Neural crest cell (in vitro differentiated cells): ENCODE measurements around the gene MYO7A. TPM values are rescaled to one million over a fixed set of nuclear protein-coding genes. Genes with fewer than 3 reads are reported as not detected.
A peak's percentile ranks its signal among the peaks of the same experiment; 100 is the strongest.

Experiments
- DNase-seq: peaks from one replicate; pipeline ENCODE4 v3.0.0; 2021; ENCODE audit warnings: low read depth, mixed read lengths, low spot score
- H3K27ac Mint-ChIP-seq: one replicate; pipeline ENCODE4 v1.8.0; 2021; ENCODE audit warnings: mild to moderate bottlenecking, mixed read lengths; ENCODE audit not compliant: unreplicated experiment
- H3K27me3 Mint-ChIP-seq: 2 replicates; pipeline ENCODE4 v1.8.0; 2021; ENCODE audit warnings: low read depth, mild to moderate bottlenecking, mixed read lengths
- H3K36me3 Mint-ChIP-seq: 2 replicates; pipeline ENCODE4 v1.8.0; 2021; ENCODE audit warnings: low read depth, mild to moderate bottlenecking, mixed read lengths
- H3K4me1 Mint-ChIP-seq: 2 replicates; pipeline ENCODE4 v1.8.0; 2021; ENCODE audit warnings: mixed read lengths
- H3K4me3 Mint-ChIP-seq: one replicate; pipeline ENCODE4 v1.8.0; 2021; ENCODE audit warnings: mild to moderate bottlenecking, mixed read lengths
- H3K9me3 Mint-ChIP-seq: 2 replicates; pipeline ENCODE4 v1.8.0; 2021; ENCODE audit warnings: mixed read lengths
- total RNA-seq: library from RNA; stranded (reverse); gene quantifications from 2 replicates; pipeline ENCODE4 v1.2.1, GENCODE V29; 2021
- TF ChIP-seq, protein P1 (sequence below): fragments of 200-600 bp; sonication (generic); conservative IDR thresholded peaks from 2 replicates; pipeline ENCODE4 v1.5.0; 2021; ENCODE audit warnings: antibody characterized with exemption, mild to moderate bottlenecking

Gene MYO7A
- total RNA-seq, 1 donor from 2014 or later = 2.5 TPM

DNA sequence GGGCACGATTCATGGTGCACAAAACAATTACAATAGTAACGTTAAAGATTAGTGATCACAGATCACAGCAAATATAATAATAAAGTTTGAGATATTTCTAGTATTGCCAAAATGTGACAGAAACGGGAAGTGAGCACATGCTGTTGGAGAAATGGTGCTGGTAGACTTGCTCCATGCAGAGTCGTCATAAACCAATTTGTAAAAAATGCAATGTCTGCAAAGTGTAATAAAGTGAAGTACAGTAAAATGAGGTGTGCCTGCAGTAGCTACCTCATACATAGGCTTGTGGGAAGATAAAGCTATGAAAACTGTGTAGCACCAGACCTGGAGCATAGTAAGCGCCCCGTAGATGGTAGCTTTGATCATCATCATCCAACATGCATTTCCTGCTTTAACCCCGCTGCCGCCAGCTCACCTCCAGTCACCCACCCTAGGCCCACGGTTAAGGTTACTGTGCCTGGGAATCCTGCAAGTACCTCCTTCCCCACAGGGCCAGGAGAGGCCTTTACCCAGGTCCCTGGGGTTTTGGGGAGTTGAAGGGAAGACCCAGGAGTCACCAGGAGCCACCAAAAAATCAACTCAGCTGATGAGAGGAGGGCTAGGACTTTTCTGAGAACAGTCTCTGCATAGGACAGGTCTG lies 59.2 kb downstream of the MYO7A start:
- Mint-ChIP-seq H3K27ac (no peak overlapping the region), H3K36me3 (no peaks in the 10 kb centered on the region), H3K4me3 (no peak overlapping the region), H3K4me1 (peaks cover 6% of the 10 kb centered on the region), H3K9me3 (no peaks in the 10 kb centered on the region), H3K27me3 (no peaks in the 10 kb centered on the region)
- DNase-seq = no peak
- TF ChIP-seq, protein P1, sequence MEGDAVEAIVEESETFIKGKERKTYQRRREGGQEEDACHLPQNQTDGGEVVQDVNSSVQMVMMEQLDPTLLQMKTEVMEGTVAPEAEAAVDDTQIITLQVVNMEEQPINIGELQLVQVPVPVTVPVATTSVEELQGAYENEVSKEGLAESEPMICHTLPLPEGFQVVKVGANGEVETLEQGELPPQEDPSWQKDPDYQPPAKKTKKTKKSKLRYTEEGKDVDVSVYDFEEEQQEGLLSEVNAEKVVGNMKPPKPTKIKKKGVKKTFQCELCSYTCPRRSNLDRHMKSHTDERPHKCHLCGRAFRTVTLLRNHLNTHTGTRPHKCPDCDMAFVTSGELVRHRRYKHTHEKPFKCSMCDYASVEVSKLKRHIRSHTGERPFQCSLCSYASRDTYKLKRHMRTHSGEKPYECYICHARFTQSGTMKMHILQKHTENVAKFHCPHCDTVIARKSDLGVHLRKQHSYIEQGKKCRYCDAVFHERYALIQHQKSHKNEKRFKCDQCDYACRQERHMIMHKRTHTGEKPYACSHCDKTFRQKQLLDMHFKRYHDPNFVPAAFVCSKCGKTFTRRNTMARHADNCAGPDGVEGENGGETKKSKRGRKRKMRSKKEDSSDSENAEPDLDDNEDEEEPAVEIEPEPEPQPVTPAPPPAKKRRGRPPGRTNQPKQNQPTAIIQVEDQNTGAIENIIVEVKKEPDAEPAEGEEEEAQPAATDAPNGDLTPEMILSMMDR = no peak

DNA sequence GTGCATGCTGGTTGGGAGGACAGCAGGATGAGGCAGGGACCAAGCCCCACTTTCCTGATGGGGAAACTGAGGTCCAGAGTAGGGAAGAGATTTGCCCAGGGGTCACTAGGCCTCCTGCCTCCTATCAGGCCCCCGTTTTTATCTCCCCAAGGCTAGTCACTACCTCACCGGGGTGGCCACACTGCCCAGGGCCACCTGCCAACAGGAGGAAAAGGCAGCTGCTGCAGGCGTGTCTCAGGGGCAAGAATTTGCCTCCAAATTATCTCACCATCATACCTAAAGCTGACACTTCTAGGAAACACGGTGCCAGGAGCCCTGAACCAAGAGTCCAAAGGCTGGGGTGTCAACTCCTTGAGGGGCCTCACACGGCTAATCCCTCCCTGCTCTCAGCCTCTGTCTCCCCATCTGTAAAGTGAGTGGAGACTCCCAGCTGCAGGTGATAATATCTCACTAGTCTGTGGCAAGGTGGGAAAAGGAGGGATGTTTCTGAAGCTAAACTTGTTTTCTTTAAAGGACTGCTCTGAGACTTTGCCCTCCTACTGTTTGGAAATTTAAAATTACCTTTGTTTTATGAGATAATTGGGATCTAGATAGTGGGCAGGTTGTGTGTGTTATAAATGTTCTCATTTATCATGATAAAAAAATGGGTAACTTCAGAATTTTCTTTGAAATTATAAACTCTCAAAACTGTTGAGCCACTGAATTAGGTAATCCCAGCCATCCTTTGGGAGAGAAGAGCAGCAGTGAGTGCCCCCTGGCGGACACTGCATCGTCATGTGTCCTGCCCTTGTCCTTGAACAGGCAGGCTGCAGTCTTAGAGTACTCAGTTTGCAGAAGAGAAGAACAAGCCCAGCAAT lies 60.0 kb downstream of the MYO7A start:
- TF ChIP-seq, protein P1 = peak; percentile 95
- H3K27ac Mint-ChIP-seq = no peak overlapping the region

DNA sequence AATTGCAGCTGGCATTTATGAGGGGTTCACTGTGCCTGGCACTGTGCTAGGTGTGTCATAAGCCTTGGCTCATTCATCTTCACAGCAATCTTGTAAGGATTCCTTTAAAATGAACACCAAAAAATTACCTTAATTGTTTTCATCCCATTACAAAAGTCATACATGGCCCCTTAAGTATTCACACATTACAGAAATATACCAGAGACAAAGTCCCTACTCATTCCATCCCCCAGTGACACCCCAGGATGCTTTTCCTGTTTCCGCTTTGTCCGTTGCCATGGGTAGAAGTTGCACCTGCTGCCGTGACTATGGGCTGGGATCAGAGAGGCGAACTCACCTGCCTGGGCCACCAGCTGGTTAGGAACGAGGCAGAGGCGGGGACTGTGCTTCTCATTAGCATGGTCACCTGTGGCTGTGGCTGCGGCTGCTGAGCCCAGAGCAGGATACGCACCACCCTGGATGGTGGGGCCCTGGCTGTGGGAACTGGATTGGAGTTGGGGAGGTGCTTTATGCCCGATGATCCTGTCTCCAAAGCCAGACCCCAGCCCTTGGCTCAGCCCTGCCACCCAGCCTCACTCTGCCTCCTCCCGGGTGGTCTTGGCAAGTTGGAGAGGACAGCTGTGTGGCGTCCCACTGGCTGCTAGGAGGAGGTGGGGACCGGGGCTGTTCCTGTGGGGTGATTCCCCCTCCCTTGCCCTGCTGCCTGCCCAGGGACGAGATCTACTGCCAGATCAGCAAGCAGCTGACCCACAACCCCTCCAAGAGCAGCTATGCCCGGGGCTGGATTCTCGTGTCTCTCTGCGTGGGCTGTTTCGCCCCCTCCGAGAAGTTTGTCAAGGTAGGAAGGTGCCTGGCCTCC lies 60.8 kb downstream of the MYO7A start:
- Mint-ChIP-seq H3K27ac (no peak overlapping the region), H3K4me3 (no peak overlapping the region), H3K9me3 (no peaks in the 10 kb centered on the region), H3K27me3 (no peaks in the 10 kb centered on the region), H3K36me3 (no peaks in the 10 kb centered on the region), H3K4me1 (peaks cover 6% of the 10 kb centered on the region)
- TF ChIP-seq, protein P1 = peak; percentile 43
- no peak for DNase-seq

More for the DNA sequence above, 60.0 kb downstream of the MYO7A start:
- Mint-ChIP-seq H3K27me3 (no peaks in the 10 kb centered on the region), H3K36me3 (no peaks in the 10 kb centered on the region), H3K9me3 (no peaks in the 10 kb centered on the region), H3K4me1 (peaks cover 6% of the 10 kb centered on the region), H3K4me3 (no peak overlapping the region)
- DNase-seq = peak; percentile 81

DNA sequence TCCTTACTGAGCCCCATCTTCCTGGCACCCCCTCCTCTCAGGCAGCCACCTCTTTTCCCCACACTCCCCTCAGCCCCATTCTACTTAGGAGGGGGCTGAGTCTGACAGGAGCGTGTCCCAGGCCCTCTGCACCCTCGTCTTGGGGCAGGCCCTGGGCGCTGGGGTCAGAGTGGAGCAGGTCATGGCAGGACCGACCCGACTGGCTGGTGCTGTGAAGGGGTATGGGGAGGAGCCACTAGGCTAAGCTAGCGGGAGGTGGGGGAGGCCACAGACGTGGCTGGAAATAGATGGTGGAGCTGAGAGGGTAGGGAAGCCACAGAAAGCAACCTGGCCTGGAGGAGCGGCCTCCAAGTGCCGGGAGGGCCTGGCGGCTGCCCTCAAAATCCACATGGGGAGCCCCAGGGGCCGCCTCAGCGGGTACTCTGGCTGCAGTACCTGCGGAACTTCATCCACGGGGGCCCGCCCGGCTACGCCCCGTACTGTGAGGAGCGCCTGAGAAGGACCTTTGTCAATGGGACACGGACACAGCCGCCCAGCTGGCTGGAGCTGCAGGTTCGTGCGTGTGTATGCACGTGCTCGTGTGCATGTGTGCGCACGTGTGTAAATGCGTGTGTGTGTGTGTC lies 61.7 kb downstream of the MYO7A start:
- Mint-ChIP-seq H3K27me3 (no peaks in the 10 kb centered on the region), H3K9me3 (no peaks in the 10 kb centered on the region)

More for the DNA sequence above, 61.7 kb downstream of the MYO7A start:
- Mint-ChIP-seq H3K36me3 (no peaks in the 10 kb centered on the region), H3K27ac (no peak overlapping the region), H3K4me1 (peaks cover 6% of the 10 kb centered on the region), H3K4me3 (no peak overlapping the region)
- no peak for DNase-seq
- TF ChIP-seq, protein P1 = no peak
